Stimulated activated CD4-positive, alpha-beta T cell treated with anti-CD3 and anti-CD28 coated beads, Interleukin-12 subunit alpha, Interleukin-12 subunit beta, amount 100 ng/mL, for 24 hours (primary cell): ENCODE results near the gene ADGRA1.

Experiments
- DNase-seq, 2 experiments: peaks; one replicate each; pipeline ENCODE4 v3.0.0-alpha.2; 2020; ENCODE audit warnings: low read depth in 2 of 2

ADGRA1 gene

GRCh38 chr10:133056651-133057178 is 31.0 kb upstream of the ADGRA1 start:
- DNase-seq: no peak

DNA sequence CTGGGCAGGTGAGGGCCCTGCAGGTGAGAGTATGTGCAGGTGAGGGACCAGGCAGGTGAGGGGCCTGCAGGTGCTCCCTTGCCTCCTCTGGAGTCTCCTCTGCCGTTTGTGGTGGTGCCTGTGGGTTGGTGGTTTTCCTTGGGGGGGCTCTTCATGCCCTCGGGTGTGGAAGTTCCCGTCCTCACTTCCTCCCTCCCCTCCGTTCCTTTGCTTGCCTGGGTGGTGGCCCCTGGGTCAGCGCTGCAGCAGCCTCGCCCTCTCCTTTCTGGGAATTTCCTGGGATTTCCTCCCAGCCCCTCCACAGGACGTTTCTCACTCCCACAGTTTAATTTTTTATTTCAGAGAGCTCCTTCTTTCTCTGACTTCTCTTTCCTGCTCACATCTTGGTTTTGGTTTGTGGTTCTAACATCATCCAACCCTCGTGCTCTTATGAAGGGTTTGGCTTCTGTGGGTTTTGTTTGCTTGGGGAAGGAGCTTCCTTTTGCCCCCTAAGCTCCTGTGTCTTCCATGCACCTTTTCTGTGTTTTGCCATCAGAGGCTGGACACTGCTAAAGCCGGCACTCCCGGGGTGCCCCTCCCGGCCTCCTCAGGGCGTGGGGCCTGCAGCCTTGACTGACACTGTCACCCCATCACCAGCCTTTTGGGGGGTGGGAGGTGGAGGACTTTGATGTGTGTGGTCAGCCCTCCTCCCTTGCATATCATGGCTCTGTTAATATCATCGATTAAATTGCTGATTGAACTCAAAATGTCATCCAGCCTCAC is 29.2 kb upstream of the ADGRA1 start:
- DNase-seq: no peak

DNA sequence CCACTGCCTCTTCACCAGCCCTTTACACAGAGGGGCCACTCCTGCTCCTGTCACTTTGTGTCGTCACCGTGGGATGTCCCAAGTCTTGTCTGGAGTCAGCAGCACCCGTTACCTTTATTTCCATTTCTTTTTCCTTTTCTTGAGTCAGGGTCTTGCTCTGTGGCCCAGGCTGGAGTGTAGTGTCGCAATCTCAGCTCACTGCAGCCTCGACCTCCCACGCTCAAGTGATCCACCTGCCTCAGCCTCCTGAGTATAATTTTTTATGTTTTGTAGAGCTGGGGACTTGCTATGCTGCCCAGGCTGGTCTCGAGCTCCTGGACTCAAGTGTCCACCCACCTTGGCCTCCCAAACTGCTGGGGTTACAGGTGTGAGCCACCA is 28.6 kb upstream of the ADGRA1 start:
- DNase-seq: no peak

DNA sequence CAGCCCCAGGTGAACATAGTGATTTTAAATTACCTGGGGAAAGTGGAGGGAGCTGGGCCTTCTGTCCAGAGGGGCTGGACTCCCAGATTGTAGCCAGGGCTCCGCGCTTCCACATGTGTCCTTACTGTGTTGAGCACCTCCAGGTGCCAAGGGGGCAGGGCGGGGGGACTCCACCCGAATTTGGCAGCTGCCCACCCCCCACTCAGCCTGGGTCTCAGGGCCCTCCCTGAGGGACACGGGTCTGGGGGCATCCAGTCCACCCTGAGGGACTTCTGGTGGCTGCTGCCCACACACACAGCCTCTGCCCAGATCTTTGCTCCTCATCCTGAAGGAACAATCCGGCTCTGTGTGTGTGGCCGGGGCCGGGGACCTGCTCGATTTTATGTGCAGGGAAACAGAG is 28.2 kb upstream of the ADGRA1 start:
- no peak for DNase-seq

DNA sequence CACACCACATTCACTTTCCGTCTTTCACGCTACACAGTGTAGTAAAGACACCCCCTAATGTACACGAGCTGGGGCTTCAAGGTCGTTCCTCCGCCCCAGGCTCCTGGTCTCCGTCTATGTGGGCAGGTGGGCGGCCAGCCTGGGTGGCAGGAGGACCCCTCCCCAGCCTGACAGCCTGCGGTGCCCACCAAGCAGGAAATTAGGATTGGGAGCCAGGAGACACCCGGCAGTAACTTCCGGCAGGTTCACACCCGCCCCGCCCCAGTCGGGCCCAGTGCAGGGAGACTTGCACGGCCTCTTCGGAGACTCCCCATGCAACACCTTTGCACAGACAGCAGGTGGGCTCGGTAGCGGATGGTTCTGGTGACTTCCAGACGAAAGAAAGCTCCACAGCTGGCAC is 27.7 kb upstream of the ADGRA1 start:
- DNase-seq: no peak

DNA sequence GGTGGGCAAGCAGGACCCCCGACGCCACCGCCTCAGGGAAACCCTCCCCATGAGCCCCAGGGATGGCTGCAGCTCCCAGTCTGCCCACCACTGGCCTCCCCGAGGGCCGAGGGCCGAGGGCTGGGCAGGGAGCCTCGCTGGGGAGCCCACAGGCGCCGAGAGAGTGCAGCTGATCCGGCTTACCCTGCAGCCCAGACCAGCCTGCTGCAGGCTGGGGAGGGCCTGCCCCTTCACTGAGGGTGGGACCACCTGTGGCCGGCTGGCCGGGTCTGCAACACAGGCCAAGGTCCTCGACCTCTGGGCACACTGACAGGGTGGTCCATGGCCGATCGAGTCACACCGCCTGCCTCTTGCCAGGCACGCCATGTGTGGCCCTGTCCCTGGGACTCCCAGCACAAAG is 27.3 kb upstream of the ADGRA1 start:
- no peak for DNase-seq

GRCh38 chr10:133060881-133061280 is 26.8 kb upstream of the ADGRA1 start:
- DNase-seq: no peak

DNA sequence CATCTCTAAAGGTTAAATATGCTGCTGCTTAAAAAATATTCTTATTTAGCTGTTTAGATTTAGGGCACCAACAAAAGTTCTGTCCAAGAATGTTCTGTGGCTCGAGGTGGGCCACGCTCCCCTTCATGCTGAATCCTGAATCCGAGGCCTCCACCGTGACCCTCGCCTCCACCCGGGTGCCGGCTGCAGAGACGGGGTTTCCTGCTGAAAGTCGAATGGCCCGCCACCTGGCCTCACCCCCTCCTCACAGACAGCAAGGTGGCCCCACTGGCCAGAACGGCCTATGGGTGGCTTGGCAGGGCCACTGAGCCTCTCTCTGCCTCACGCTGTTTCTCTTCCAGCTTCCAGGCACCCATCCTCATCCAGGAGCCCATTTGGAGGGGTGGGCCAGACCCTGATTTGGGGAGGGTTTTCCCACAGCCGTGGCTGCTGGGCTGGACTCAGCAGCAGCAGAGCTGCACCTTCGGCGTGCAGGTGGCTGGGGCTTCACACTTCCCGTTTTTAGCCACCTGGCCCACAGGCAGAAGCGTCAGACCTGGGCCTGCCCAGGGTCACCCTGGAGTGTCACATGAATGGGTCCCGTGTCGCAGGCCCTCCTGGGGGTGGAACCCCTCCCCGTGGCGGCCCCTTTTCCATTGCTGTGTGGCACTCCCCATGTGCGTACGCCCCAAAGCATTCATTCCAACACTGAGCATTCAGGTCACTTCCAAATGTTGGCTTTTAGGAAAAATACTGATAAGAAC is 26.3 kb upstream of the ADGRA1 start:
- no peak for DNase-seq

DNA sequence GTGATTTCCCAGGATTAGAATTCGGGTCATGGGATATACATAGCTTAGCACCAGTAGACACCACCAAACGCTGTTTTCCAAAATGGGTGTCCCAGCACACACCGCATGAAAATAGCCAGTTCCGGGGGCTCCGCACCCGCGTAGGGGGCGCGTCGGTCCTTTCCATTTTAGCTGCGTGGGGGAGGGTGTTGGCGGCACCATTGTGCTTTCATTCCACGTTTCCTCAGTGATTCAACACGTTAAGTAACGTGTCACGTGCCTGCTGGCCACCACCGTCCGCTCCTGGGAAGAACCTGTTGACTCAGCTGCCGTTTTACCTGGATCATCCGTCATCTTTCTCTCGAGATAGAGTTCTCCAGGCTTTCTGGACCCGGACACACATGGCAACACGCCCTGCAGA is 25.6 kb upstream of the ADGRA1 start:
- no peak for DNase-seq

DNA sequence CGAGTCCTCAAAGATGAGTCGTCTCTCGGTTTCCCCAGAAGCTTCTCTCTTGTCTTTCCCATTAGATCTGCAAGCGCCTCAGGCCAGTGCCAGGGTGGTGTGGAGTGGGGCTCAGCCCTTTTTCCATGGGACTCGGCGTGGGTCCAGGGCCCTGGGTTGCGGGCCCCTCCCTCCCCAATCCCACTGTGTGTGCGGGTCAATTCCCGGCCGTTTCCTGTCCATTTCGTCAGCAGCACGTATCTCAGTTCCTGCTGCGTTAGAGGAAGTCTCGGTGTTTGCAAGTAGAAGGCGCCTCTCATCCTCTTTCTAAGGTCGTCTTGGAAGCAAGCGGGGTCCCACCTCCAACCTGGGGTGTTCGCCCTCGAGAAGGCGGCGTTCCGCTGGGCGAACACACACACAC is 25.1 kb upstream of the ADGRA1 start:
- DNase-seq: no peak

DNA sequence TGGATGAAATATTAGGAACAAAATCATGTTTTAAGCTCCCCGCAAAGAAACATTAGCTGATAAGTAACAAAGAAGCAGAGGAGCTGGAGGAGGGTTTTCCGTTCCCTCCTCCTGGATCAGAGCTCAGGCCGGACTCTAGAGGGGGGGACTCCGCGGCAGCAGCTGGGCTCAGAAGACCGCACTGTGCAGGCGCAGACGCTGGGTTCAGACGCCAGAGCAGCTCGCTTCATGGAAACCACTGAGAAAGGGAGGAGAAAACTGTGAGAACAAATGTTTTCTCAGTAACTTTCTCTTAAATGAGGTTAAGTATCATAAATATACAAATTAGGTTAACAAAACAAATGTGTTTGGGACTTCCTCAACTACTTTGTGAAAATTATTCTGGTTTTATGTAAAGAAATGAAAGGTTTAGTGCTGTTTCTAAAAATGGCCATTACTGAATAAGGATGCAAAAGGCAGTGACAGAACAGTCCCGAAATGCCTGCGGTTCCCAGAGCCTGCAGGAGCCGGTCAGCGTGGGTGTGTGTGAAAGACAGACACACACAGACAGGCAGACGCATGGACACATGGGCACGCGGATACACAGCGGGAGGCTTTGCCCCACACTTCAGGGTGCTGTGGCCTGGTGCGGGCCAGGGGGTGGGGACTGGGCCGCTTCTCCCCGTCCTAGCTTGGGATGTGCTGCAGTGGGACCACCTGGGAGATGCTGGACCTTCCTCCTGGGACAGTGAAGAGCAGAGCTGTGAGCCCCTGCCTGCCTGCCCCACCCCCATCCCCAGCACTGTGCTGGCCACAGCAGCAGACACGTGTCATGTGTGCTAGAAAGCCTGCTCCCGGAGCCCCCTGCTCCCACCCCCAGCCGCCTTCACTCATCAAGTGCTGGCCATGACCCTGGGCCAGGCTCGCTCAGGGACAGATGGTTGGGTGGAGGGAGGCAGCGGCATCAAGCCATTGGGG is 20.3 kb upstream of the ADGRA1 start:
- no peak for DNase-seq

- DNase-seq: no peak
Measured at GRCh38 chr10:133068111-133069032, 19.4 kb upstream of the ADGRA1 start.

- no peak for DNase-seq
Measured at GRCh38 chr10:133069033-133069525, 18.6 kb upstream of the ADGRA1 start.

DNA sequence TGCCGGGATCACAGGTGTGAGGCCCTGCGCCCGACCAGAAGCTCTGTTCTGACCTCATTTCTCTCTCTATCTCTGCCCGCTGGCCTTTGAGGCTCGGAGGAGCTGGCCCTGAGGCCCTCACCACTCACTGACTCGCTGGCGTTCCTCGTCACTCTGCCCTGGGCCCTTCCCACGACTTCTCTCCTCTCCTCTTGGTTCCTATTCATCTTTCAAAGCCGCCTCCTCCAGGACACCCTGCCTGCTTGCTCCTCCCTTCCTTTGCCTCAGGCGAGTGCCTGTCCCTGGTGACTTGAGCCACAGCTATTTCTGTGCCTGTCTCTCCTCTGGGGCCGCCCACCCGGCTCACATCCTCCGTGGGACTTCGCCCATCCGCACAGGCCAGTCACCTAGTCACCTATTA is 17.3 kb upstream of the ADGRA1 start:
- DNase-seq: no peak

DNA sequence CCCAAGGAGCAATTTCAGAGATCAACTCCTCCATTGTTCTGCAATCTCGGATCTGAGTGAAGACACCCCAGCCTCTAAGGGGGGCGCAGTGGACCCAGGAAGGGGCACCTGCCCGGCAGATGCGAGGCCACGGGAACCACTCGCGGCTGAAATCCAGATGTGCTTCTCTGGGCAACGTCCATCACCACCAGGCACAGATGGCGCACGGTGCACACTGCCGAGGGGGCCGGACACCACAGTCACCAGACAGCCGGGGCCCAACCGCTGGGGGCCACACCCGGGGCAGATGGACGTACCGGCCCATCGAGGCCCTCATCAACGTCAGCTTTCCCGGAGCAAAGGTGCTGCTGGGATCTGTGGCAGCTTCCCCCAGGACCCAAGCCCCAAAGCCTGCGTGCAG is 16.9 kb upstream of the ADGRA1 start:
- DNase-seq: no peak

- no peak for DNase-seq
Measured at GRCh38 chr10:133071733-133072132, 16.0 kb upstream of the ADGRA1 start.

DNA sequence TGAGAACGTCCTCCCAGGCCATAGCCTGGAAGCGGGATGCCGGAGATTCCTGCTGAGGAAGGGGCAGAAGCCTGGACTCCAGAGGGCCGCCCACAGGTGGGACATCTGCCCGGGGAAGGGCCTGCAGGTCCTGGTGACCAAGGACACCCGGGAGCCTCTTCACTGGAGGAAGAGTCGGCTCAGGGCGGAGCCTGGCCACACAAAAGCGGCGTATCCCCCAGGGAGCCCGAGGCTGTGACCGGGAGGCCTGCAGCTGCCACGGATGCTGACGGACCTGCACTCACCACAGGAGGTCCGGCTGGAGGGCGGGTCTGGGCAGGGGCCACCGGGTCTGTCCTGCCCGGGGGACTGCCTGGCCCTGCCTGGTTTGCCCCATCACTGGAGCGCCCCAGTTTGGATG is 15.5 kb upstream of the ADGRA1 start:
- DNase-seq: no peak

GRCh38 chr10:133072720-133073390 is 14.9 kb upstream of the ADGRA1 start:
- no peak for DNase-seq

GRCh38 chr10:133075346-133076137 is 12.2 kb upstream of the ADGRA1 start:
- no peak for DNase-seq
